H1 (cell line): Measurements from ENCODE around the gene BRD4. TPM values are rescaled to one million over a fixed set of nuclear protein-coding genes. Genes with fewer than 3 reads are reported as not detected.
A peak's percentile ranks its signal among the peaks of the same experiment; 100 is the strongest.

Experiments
- CTBP2 ChIP-seq: IDR thresholded peaks from 2 replicates; pipeline ENCODE4 v1.7.0; 2011; ENCODE audit warnings: borderline replicate concordance, mild to moderate bottlenecking, moderate library complexity, mixed read lengths, low read length; ENCODE audit not compliant: insufficient read depth, insufficient read length
- RFX5 ChIP-seq: IDR thresholded peaks from 2 replicates; pipeline ENCODE4 v1.6.1; 2011; ENCODE audit warnings: low read depth, low read length, improper control_type of control experiment, borderline replicate concordance
- SIN3A ChIP-seq, 2 experiments: IDR thresholded peaks in 1 of 2; conservative IDR thresholded peaks in 1 of 2; 2 replicates each; pipeline ENCODE4 v1.6.1; 2011 to 2012; ENCODE audit warnings: low read length in 2 of 2, improper control_type of control experiment in 1 of 2, low read depth in 1 of 2, mild to moderate bottlenecking in 1 of 2
- polyA plus RNA-seq, 7 experiments: library from polyadenylated mRNA; depleted of rRNA in 3 of 7; stranded (reverse) in 5 of 7; unstranded in 2 of 7; fragments of >200 nt in 5 of 7; fragments of 200-250 nt in 2 of 7; gene quantifications; 1 replicate in 5 of 7; 2 replicates in 1 of 7; 4 replicates in 1 of 7; pipeline versions ENCODE4 v1.2.1 to v1.2.3, GENCODE V29; 2011 to 2013; ENCODE audit warnings: missing spikeins in 2 of 7, mixed read lengths in 2 of 7
- total RNA-seq: library from RNA; stranded (reverse); fragmentation: NEBNext Ultra II Directional; extraction: Animal tissue kit (Norgen Biotek cat#: 25700); gene quantifications from 2 replicates; pipeline ENCODE4 v1.2.1, GENCODE V29; 2021

BRD4 gene
- total and polyA plus RNA-seq, 2 of the 8 experiments (the other 6 are each of a cell fraction or from before 2014, with no cell fraction given) = 14.1 to 146 TPM

DNA sequence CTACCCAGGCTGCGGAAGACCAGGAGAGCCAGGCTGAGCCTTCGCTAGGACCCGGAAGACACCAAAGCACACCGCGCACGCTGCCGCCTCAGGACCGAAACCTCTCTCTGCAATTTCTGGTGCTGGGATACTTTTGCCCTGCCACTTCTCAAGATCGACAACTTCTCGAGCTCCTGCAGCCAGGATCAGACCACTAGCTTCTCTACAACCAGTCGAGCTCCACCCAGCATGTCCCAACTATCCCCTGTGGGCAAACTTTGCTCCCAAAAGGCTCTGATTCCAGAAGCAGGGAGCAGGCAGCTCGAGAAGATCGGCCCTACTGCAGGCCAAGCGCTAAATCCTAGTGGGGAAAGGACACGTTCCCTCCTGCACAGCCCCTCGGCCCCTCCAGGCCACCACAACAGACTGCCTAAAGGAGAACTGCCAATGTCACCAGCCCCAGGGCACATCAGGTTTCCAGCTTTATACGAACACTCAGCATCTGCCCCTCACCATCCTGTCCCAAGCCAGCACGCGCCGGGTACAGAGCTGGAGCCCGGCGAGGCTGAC, 46.3 kb upstream of the BRD4 start (continued):
- TF ChIP-seq RFX5 = no peak
- peak; percentile 62 to 64; a peak in 1 of 4 replicates for TF ChIP-seq SIN3A (conservative IDR thresholded peaks at IDR 0.05 in 1 of 2, IDR thresholded peaks at IDR 0.05 in 1 of 2; ENCODE audit: low read depth in 1 of 2, low read length in 2 of 2)
- TF ChIP-seq CTBP2 = no peak
